Erythroblast (primary cell): ENCODE data around the gene ZNF793.

Experiments used
- DNase-seq, 2 experiments: peaks; one replicate each; lab custom pipeline; 2025; lab: John Stamatoyannopoulos, UW
- GATA1 ChIP-seq: IDR thresholded peaks from 2 replicates; pipeline ENCODE4 v1.6.1; 2011; ENCODE audit warnings: low read depth, mild to moderate bottlenecking, control low read depth, low read length, moderate library complexity
- POLR2A ChIP-seq: IDR thresholded peaks from 2 replicates; pipeline ENCODE4 v1.6.1; 2011; ENCODE audit warnings: mild to moderate bottlenecking, low read length

ZNF793 gene

DNA sequence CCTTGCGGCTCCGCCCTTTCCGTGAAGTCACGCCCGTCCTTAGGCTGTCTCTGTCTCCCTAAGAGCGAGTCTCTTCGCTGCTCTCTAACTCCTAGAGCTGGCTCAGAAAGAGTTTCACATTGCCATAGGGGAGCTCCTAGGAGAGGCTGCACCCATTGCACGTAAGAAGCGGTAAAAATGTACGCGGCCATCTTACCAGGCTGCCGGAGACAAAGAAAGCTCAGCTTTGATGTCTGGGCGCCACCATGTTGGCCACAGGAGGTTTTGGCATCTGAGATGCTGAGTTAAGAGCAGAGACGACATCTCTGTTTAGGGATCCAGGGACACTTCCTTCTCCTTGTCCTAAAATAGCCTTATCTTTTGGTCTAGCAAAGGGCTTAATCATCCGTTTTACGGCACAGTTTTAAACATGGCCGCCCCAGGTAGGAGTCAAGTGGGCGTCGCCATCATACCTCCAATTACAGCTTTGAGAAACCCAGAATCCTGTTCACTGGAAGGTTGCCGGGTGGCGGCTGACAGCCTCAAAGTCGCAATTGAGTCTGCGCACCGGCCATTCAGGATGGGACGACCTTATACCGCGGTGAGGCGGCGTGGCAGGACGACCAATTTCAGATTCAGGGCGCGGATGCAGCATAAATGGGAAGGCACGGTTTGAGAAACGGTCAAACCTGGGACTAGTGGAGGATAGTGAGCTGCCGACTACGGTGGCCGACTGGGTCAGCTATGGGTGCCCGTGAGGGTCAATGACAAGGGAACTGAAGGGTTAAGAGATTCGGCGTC lies at the start of gene ZNF793:
TSS of gene ZNF793 (plus strand) at position 553 of the 780 bp plus-strand sequence. CDS start 16,501 bp downstream, outside the sequence.
- TF ChIP-seq GATA1: no peak
- TF ChIP-seq POLR2A: no peak
- DNase-seq: no peak

DNA sequence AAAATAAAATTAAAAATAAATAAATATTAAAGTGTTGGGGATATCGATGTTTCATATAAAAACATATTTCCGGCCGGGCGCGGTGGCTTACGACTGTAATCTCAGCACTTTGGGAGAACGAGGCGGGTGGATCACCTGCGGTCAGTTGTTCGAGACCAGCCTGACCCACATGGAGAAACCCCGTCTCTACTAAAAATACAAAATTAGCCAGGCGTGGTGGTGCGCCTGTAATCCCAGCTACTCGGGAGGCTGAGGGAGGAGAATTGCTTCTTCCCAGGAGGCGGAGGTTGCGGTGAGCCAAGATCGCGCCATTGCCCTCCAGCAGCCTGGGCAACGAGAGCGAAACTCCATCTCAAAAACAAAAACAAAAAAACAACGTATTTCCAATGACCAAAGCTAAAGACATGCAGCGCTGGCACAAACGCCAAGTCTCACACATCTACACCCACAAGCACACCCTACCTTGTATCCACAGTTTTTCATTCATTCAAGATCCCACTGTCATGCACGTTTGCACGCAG lies 40.4 kb upstream of the ZNF793 start:
- no peak for DNase-seq
- TF ChIP-seq POLR2A (no peak), GATA1 (no peak)

DNA sequence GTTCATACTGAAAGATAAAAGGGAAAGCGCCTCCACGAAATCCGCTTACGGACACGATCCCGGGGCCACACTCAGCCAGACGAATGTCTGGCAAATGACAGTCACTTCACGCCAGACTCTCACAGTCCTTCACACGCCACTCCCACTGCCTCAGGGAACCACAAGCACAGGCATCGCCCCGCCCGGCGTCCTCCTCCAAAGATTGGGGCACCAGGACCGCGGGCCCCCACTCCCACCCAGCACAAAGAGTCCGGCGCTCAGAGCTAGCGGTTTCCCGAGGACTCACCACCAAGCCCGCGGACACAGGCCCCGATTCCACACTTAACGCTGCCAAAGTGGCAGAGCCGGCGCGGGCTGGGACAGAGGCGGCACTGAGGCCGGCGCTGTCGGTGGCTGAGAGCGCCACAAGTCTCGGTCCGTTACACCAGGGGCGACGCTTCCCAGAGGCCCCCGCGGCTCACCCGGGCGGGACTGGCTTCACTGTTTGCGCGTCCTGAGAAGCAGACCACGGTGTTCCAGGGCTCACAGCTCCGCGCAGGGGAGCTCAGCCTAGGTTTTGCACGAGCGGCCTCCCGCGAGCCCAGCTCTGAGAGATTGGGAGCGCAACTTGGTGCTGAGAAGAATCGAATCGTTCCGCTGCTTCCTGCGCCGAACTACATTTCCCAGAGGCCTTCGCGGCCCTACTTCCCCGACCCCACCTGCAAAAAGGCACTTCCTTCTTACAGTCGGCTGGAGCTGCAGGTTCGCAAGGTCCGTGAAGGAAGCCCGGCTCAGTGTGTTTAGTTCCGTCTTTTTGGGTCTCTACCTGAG lies 39.7 kb upstream of the ZNF793 start, which contains the start of gene ZNF569:
TSS of gene ZNF569 (minus strand) at position 647 of the 810 bp plus-strand sequence. CDS start 22,523 bp downstream, outside the sequence.
- peak; percentile 80 for TF ChIP-seq POLR2A
- no peak for TF ChIP-seq GATA1
- peak; percentile 92 to 94 for DNase-seq

DNA sequence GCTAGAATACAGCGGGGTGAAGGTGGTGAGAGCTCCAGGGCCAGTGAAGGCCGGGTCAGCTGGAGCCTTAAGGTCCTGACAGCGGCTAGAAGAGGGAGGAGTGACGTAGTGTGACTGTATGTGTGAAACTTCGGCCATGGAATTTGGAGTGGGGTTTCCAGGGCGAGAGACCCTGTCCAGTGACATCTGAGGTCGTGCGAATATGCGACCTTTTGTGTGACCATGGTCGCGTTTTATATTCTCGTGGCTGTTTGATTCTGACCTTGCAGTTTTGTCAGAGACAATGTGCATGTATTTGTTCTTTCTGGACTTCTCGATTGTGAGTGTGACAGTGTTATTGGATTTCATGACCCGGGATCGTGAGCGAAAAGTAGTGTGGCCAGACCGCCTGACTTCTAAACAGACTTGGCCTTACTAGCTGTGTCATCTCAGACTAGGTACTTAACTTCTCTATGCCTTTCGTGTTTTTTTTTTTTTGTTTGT lies 39.1 kb upstream of the ZNF793 start:
- TF ChIP-seq GATA1 (no peak), POLR2A (no peak)
- no peak for DNase-seq

DNA sequence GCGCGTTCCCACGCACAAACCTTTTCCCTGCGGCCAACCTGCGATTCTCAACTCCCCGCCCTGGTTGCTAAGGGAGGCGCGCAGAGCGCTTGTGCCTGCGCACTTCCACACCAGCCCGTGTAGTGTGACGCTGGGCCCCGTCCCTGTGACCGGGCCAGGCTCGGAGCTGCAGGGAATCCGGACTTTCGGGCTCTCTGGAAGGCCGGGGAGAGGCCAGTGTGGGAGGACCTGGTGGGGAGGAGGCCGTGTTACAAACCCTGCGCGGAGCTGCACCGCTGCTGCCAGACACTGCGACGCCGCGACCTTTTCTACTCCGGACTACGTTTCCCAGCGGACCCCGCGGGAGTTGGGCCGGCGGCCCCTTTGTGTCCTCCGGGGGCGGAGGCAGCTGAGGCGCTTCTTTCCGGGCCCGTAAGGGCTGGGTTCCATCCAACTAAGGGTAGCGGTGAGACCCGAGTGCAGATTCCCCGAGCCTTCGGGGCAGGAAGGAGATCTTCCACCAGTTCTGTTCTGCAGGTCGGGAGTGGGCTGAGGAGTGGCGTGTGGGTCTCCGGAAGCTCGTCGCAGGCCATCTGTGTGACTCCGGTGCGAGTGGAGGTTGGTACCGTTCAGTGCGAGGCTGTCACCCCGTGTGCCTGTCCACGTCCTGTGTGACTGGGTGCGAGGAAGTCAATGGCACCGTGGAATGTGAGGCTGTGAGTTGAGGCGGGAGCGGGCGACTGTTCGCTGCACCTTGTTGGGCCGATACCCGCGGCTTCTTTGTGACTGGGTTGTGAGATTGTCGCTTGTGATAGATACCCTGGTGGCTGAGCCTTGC lies 37.6 kb upstream of the ZNF793 start, which contains the start of gene ZNF570:
TSS of gene ZNF570 (plus strand) at position 396 of the 817 bp plus-strand sequence. CDS start 999 bp downstream, outside the sequence.
- peak; percentile 47 for TF ChIP-seq POLR2A
- TF ChIP-seq GATA1: no peak
- peak; percentile 87 to 89 for DNase-seq

DNA sequence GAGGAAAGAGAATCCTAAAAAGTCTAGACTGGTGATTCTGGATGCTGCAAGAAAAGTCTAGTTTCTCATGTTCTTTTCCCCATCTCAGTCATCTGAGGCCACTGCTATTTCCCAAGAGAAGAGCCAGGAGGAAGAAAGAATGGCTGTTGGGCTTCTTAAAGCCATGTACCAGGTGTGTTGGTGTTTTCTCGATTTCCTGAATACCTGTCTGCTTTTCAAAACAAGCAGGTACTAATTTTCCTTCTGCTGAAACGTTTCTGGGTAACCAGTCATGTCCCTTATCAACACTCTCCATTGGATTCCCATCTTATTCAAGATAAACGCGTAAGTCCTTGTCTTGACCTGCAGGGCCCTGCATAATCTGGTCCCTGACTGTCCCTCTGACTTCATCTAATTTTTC lies 36.5 kb upstream of the ZNF793 start:
- peak in 1 of 2 experiments; percentile 2 for DNase-seq
- TF ChIP-seq POLR2A: no peak
- TF ChIP-seq GATA1: no peak

DNA sequence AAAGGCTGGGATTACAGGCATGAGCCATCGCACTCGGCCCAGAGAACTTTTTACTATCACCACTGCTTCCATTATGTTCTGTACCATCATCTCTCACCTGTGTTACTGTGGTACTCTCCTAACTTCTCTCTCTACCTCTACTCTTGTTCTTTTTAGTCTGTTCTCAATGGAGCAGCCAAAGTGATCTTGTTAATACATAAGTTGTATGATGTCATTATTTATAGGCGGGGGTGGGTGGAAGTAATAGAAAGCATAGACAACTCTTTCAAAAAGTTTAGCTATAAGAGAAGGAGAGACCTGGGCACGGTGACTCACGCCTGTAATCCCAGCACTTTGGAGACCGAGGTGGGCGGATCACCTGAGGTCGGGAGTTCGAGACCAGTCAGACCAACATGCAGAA lies 34.6 kb upstream of the ZNF793 start:
- DNase-seq: no peak
- no peak for TF ChIP-seq POLR2A
- no peak for TF ChIP-seq GATA1

DNA sequence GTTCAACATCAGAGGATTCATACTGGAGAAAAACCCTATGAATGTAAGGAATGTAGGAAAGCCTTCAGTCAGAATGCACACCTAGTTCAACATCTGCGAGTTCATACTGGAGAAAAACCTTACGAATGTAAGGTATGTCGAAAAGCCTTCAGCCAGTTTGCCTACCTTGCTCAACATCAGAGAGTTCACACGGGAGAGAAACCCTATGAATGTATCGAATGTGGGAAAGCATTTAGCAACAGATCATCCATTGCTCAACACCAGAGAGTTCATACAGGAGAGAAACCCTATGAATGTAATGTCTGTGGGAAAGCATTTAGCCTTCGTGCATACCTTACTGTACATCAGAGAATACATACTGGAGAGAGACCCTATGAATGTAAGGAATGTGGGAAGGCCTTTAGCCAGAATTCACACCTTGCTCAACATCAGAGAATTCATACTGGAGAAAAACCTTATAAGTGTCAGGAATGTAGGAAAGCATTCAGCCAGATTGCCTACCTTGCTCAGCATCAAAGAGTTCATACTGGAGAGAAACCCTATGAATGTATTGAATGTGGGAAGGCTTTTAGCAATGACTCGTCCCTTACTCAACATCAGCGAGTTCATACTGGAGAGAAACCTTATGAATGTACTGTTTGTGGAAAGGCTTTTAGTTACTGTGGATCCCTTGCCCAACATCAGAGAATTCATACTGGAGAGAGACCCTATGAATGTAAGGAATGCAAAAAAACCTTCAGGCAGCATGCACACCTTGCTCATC lies 22.2 kb upstream of the ZNF793 start:
- no peak for TF ChIP-seq POLR2A
- DNase-seq: no peak

DNA sequence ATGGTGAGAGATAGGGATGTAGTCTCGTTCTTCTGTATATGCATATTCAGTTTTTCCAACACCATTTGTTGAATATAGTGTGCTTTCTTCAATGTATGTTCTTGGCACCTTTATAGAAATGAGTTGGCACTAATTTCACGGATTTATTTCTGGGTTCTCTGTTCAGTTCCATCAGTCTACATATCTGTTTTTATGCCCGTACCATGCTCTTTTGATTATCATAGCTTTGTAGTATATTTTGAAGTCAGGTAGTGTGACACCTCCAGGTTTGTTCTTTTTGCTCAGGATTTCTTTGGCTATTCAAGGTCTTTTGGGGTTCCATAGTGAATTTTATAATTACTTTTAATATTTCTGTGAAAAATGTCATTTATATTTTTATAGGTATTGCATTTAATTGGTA lies 14.5 kb upstream of the ZNF793 start:
- DNase-seq: no peak
- TF ChIP-seq POLR2A (no peak), GATA1 (no peak)

DNA sequence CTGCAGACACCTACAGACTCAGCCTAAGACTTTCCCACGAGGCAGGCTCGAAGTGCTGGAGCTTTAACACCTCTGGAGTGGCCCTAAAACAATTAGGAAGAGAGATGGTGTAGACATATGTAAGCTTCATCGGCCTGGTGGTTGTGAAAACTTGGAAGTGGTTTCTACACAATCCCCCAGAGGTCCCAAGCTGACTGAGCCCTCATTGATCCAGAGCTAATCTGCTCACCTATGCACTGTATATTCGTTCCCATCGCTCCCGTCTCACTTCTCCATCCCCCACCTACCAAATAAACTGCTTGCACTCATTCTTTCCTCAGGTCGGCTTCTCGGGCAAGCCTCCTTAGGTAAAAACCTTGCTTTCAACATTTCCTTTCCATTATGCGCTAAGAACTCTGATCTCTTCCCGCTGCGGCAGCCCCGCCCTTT lies 767 bp upstream of the ZNF793 start:
- no peak for DNase-seq
- TF ChIP-seq POLR2A (no peak), GATA1 (no peak)

DNA sequence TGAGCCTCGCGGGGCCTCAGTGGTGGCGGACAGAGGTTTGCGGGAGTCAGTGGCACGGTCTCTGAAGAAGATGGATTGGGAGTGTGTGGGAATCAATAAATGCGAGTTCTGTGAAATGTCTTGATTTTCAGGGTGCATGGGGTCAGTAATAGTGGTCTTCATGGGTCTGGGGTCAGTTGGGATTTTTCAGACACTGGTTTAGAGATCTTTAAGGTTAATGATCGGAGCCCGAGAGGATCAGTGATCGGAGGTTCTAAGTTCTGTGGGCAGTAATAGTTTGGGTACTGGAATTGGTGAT lies 377 bp downstream of the ZNF793 start:
- TF ChIP-seq GATA1 (no peak), POLR2A (no peak)
- no peak for DNase-seq

DNA sequence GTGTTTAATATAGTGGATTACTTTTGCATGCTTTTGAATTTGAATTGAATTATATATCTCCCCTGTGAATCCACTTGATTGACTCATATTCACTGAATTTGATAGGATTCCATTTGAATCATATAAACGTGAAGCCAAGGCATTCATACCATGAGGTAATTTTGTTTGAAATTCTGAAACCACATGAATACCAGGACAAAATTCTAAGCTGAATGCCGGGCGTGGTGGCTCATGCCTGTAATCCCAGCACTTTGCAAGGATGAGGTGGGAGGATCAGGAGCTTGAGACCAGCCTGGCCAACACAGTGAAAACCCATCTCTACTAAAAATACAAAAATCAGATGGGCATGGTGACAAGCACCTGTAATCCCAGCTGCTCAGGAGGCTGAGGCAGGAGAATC lies 4.4 kb downstream of the ZNF793 start:
- no peak for DNase-seq
- TF ChIP-seq GATA1 (no peak), POLR2A (no peak)

DNA sequence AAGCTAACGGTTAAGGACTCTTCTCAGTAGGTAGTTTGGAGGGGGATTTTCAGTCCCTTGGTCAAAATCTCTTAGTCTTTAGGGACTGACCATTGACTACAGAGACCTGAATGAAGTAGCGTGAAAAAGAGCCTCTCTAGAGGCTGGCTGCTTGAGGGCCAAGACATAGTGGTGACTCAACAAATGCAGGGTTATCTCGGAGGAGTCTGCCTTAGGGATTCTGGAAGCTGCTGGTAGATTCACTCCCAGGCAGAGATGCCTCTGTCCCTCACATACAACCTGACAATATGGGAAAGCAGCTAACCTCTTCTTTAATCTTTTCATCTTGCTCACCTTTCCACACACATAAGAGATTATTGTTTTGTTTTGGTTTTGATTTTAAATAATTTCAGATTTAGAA lies 5.1 kb downstream of the ZNF793 start:
- DNase-seq: no peak
- no peak for TF ChIP-seq POLR2A
- TF ChIP-seq GATA1: no peak
